HG03039 (cell line): ENCODE measurements around the gene TMEM62.
"Not testable (repeated sequence)": the region's sequence is repeated elsewhere in the genome, so short reads cannot be mapped to it uniquely, and the experiment has no call there.

Experiments used
- ATAC-seq: cut with Tn5 transposase; IDR thresholded peaks from one replicate; pipeline ENCODE4 v1.9.1; 2021; ENCODE audit warnings: mild to moderate bottlenecking, moderate library complexity; ENCODE audit not compliant: unreplicated experiment

TMEM62 gene

GRCh38 chr15:43175656-43176309 lies 42.4 kb downstream of the TMEM62 start:
- not testable (repeated sequence) for ATAC-seq

- ATAC-seq = not testable (repeated sequence)
Observed at GRCh38 chr15:43177147-43177546, 43.8 kb downstream of the TMEM62 start.

- no peak for ATAC-seq
Observed at GRCh38 chr15:43183270-43183669, 49.9 kb downstream of the TMEM62 start.

- no peak for ATAC-seq
Observed at GRCh38 chr15:43184407-43185124, 51.2 kb downstream of the TMEM62 start.

GRCh38 chr15:43185157-43186002 lies 52.0 kb downstream of the TMEM62 start, which contains the start of gene CCNDBP1:
Gene CCNDBP1, plus strand, starts transcription at chr15:43185403. Its CDS starts 96 bp downstream, at chr15:43185499.
- peak; percentile 84 for ATAC-seq

GRCh38 chr15:43186003-43186353 lies 52.6 kb downstream of the TMEM62 start:
- ATAC-seq = peak; percentile 9

- ATAC-seq = no peak
Observed at GRCh38 chr15:43187544-43188155, 54.3 kb downstream of the TMEM62 start.

- no peak for ATAC-seq
Observed at GRCh38 chr15:43189296-43189695, 55.9 kb downstream of the TMEM62 start.

- no peak for ATAC-seq
Observed at GRCh38 chr15:43190178-43190577, 56.8 kb downstream of the TMEM62 start.

- ATAC-seq = no peak
Observed at GRCh38 chr15:43193710-43194109, 60.3 kb downstream of the TMEM62 start.

GRCh38 chr15:43194795-43195194 lies 61.4 kb downstream of the TMEM62 start:
- ATAC-seq = no peak

GRCh38 chr15:43196760-43197548 lies 63.6 kb downstream of the TMEM62 start:
- no peak for ATAC-seq

GRCh38 chr15:43197773-43198172 lies 64.4 kb downstream of the TMEM62 start:
- ATAC-seq = not testable (repeated sequence)

- ATAC-seq = not testable (repeated sequence)
Observed at GRCh38 chr15:43198556-43198955, 65.2 kb downstream of the TMEM62 start.

- ATAC-seq = no peak
Observed at GRCh38 chr15:43198992-43199391, 65.6 kb downstream of the TMEM62 start.

GRCh38 chr15:43199945-43200488 lies 66.6 kb downstream of the TMEM62 start:
- ATAC-seq = no peak

GRCh38 chr15:43204016-43204901 lies 70.9 kb downstream of the TMEM62 start:
- ATAC-seq = no peak

- no peak for ATAC-seq
Observed at GRCh38 chr15:43206054-43206453, 72.7 kb downstream of the TMEM62 start.

GRCh38 chr15:43207024-43207423 lies 73.6 kb downstream of the TMEM62 start:
- ATAC-seq = no peak
